ENCODE data around the gene DHPS.

- TF ChIP-seq CTCF (IDR thresholded peaks at IDR 0.05) (no peak), POLR2A (IDR thresholded peaks at IDR 0.05) (no peak), EP300 (IDR thresholded peaks at IDR 0.05) (no peak)
Observed at GRCh38 chr19:12665281-12665573, 16.5 kb downstream of the DHPS start.
